Mesendoderm (in vitro differentiated cells): ENCODE measurements around the gene DPYD.

ENCODE experiments used
- DNase-seq: peaks from one replicate; pipeline ENCODE4 v3.0.0; 2013
- H2AK5ac ChIP-seq: 2 replicates; pipeline ENCODE4 v1.6.1; 2013; ENCODE audit warnings: low read length, inconsistent platforms
- H2BK120ac ChIP-seq: 2 replicates; pipeline ENCODE4 v1.6.1; 2013; ENCODE audit warnings: low read depth, mild to moderate bottlenecking, low read length, moderate library complexity, mixed read lengths
- H2BK15ac ChIP-seq: replicated peaks from 2 replicates; pipeline ENCODE4 v1.6.1; 2013; ENCODE audit warnings: low read depth, mild to moderate bottlenecking, moderate library complexity
- H2BK5ac ChIP-seq: 2 replicates; pipeline ENCODE4 v1.6.1; 2013; ENCODE audit warnings: low read length, inconsistent platforms
- H3K18ac ChIP-seq: 2 replicates; pipeline ENCODE4 v1.6.1; 2013; ENCODE audit warnings: mild to moderate bottlenecking, low read length, mixed read lengths
- H3K23ac ChIP-seq: one replicate; pipeline ENCODE4 v1.6.1; 2013; ENCODE audit warnings: low read length
- H3K27ac ChIP-seq: 2 replicates; pipeline ENCODE4 v1.5.1; 2013; ENCODE audit warnings: low read depth, mild to moderate bottlenecking, inconsistent platforms, low read length, moderate library complexity
- H3K27me3 ChIP-seq: 2 replicates; pipeline ENCODE4 v1.6.1; 2013; ENCODE audit warnings: low read length, control low read depth, mild to moderate bottlenecking, inconsistent platforms; ENCODE audit not compliant: insufficient read depth, poor library complexity
- H3K36me3 ChIP-seq: 2 replicates; pipeline ENCODE4 v1.6.1; 2013; ENCODE audit warnings: low read length, inconsistent platforms; ENCODE audit not compliant: control insufficient read depth, insufficient read depth
- H3K4ac ChIP-seq: one replicate; pipeline ENCODE4 v1.6.1; 2013; ENCODE audit warnings: low read depth, mild to moderate bottlenecking, low read length, moderate library complexity
- H3K4me1 ChIP-seq: 2 replicates; pipeline ENCODE4 v1.6.1; 2013; ENCODE audit warnings: low read depth, low read length, inconsistent platforms; ENCODE audit not compliant: control insufficient read depth
- H3K4me2 ChIP-seq: 2 replicates; pipeline ENCODE4 v1.6.1; 2013; ENCODE audit warnings: low read length
- H3K4me3 ChIP-seq: 2 replicates; pipeline ENCODE4 v1.5.1; 2013; ENCODE audit warnings: mild to moderate bottlenecking, low read length
- H3K56ac ChIP-seq: one replicate; pipeline ENCODE4 v1.6.1; 2013; ENCODE audit warnings: low read length
- H3K79me1 ChIP-seq: 2 replicates; pipeline ENCODE4 v1.6.1; 2013; ENCODE audit warnings: low read length, inconsistent platforms
- H3K79me2 ChIP-seq: 2 replicates; pipeline ENCODE4 v1.6.1; 2013; ENCODE audit warnings: mild to moderate bottlenecking, low read length; ENCODE audit not compliant: control insufficient read depth, insufficient read depth
- H3K9ac ChIP-seq: 2 replicates; pipeline ENCODE4 v1.6.1; 2013; ENCODE audit warnings: low read length, inconsistent platforms
- H4K5ac ChIP-seq: one replicate; pipeline ENCODE4 v1.6.1; 2013; ENCODE audit warnings: low read length
- H4K8ac ChIP-seq: one replicate; pipeline ENCODE4 v1.6.1; 2013; ENCODE audit warnings: low read depth, mild to moderate bottlenecking, control low read depth, low read length, moderate library complexity
- WGBS: extraction: QIAGEN DNeasy Blood & Tissue Kit; methylation state at CpG from one replicate; pipeline ENCODE4 v1.1.7; 2013; ENCODE audit warnings: low lambda C conversion rate, missing lambda C conversion rate; ENCODE audit not compliant: insufficient coverage; ENCODE audit errors: extremely low coverage; 5-methylcytosine and 5-hydroxymethylcytosine counted together

DPYD gene

GRCh38 chr1:97412166-97412565 is 508.7 kb downstream of the DPYD start:
- H3K36me3 ChIP-seq = no peaks in the 10 kb centered on the region
- H3K4me1 ChIP-seq = no peaks in the 10 kb centered on the region
- no peak for DNase-seq
- H3K4me3 ChIP-seq = no peak overlapping the region
- no peak overlapping the region for H3K9ac ChIP-seq
- H3K4me2 ChIP-seq = no peak overlapping the region
- H3K79me2 ChIP-seq = no peaks in the 10 kb centered on the region
- no peak overlapping the region for H2BK120ac ChIP-seq
- WGBS = no CpG with 5 or more reads among the region's 4 CpGs
- H3K23ac ChIP-seq = no peak overlapping the region
- no peaks in the 10 kb centered on the region for H3K27me3 ChIP-seq
- no peak overlapping the region for H3K4ac ChIP-seq
- H2AK5ac ChIP-seq = no peak overlapping the region
- no peak overlapping the region for H3K27ac ChIP-seq
- no peak overlapping the region for H2BK5ac ChIP-seq
- H4K5ac ChIP-seq = no peak overlapping the region
- no peak overlapping the region for H4K8ac ChIP-seq
- no peak overlapping the region for H3K56ac ChIP-seq
- H3K79me1 ChIP-seq = no peaks in the 10 kb centered on the region
- H3K18ac ChIP-seq = no peak overlapping the region
- H2BK15ac ChIP-seq = no peak overlapping the region

- no peak overlapping the region for H2AK5ac ChIP-seq
- H4K8ac ChIP-seq = no peak overlapping the region
- H2BK120ac ChIP-seq = no peak overlapping the region
- DNase-seq = no peak
- no peak overlapping the region for H3K4me3 ChIP-seq
- H3K4me1 ChIP-seq = no peaks in the 10 kb centered on the region
- H3K23ac ChIP-seq = no peak overlapping the region
- no peak overlapping the region for H3K4ac ChIP-seq
- no CpG with 5 or more reads among the region's 3 CpGs for WGBS
- no peaks in the 10 kb centered on the region for H3K27me3 ChIP-seq
- no peaks in the 10 kb centered on the region for H3K79me1 ChIP-seq
- H3K36me3 ChIP-seq = no peaks in the 10 kb centered on the region
- H3K9ac ChIP-seq = no peak overlapping the region
- H3K79me2 ChIP-seq = no peaks in the 10 kb centered on the region
- no peak overlapping the region for H3K18ac ChIP-seq
- H4K5ac ChIP-seq = no peak overlapping the region
- H2BK5ac ChIP-seq = no peak overlapping the region
- no peak overlapping the region for H3K4me2 ChIP-seq
- H2BK15ac ChIP-seq = no peak overlapping the region
- H3K56ac ChIP-seq = no peak overlapping the region
- H3K27ac ChIP-seq = no peak overlapping the region
These were observed 524.4 kb downstream of the DPYD start for GRCh38 chr1:97396463-97396862.

GRCh38 chr1:97392701-97393100 is 528.1 kb downstream of the DPYD start:
- Histone ChIP-seq H2BK5ac (no peak overlapping the region), H3K56ac (no peak overlapping the region), H3K79me2 (no peaks in the 10 kb centered on the region), H2BK15ac (no peak overlapping the region), H3K18ac (no peak overlapping the region), H3K27ac (no peak overlapping the region), H3K79me1 (no peaks in the 10 kb centered on the region), H3K4me3 (no peak overlapping the region), H3K27me3 (no peaks in the 10 kb centered on the region), H3K9ac (no peak overlapping the region), H4K5ac (no peak overlapping the region), H3K4me2 (no peak overlapping the region), H3K36me3 (no peaks in the 10 kb centered on the region), H3K4ac (no peak overlapping the region), H2BK120ac (no peak overlapping the region), H3K4me1 (no peaks in the 10 kb centered on the region), H2AK5ac (no peak overlapping the region), H3K23ac (no peak overlapping the region), H4K8ac (no peak overlapping the region)
- no peak for DNase-seq

- DNase-seq = no peak
- no CpG with 5 or more reads among the region's 2 CpGs for WGBS
- Histone ChIP-seq H4K5ac (no peak overlapping the region), H3K4me1 (no peaks in the 10 kb centered on the region), H3K79me1 (no peaks in the 10 kb centered on the region), H3K4ac (no peak overlapping the region), H3K56ac (no peak overlapping the region), H3K23ac (no peak overlapping the region), H3K79me2 (no peaks in the 10 kb centered on the region), H3K4me2 (no peak overlapping the region), H3K36me3 (no peaks in the 10 kb centered on the region), H3K27ac (no peak overlapping the region), H3K9ac (no peak overlapping the region), H3K4me3 (no peak overlapping the region), H2AK5ac (no peak overlapping the region), H4K8ac (no peak overlapping the region), H2BK15ac (no peak overlapping the region), H3K18ac (no peak overlapping the region), H3K27me3 (no peaks in the 10 kb centered on the region), H2BK120ac (no peak overlapping the region), H2BK5ac (no peak overlapping the region)
These were observed 535.1 kb downstream of the DPYD start for GRCh38 chr1:97385536-97386277.

GRCh38 chr1:97384294-97384968 is 536.4 kb downstream of the DPYD start:
- Histone ChIP-seq H3K56ac (no peak overlapping the region), H3K18ac (no peak overlapping the region), H2AK5ac (no peak overlapping the region), H3K79me1 (no peaks in the 10 kb centered on the region), H3K4me1 (no peaks in the 10 kb centered on the region), H3K79me2 (no peaks in the 10 kb centered on the region), H2BK15ac (no peak overlapping the region), H3K9ac (no peak overlapping the region), H2BK5ac (no peak overlapping the region), H3K36me3 (no peaks in the 10 kb centered on the region), H3K4me2 (no peak overlapping the region), H3K27me3 (no peaks in the 10 kb centered on the region), H3K4ac (no peak overlapping the region), H3K4me3 (no peak overlapping the region), H4K8ac (no peak overlapping the region), H4K5ac (no peak overlapping the region), H2BK120ac (no peak overlapping the region), H3K23ac (no peak overlapping the region), H3K27ac (no peak overlapping the region)
- no CpG with 5 or more reads among the region's 5 CpGs for WGBS
- DNase-seq = peak; percentile 9

- no peak overlapping the region for H2BK120ac ChIP-seq
- H4K5ac ChIP-seq = no peak overlapping the region
- no peaks in the 10 kb centered on the region for H3K79me2 ChIP-seq
- H3K23ac ChIP-seq = no peak overlapping the region
- H3K36me3 ChIP-seq = no peaks in the 10 kb centered on the region
- H3K4me3 ChIP-seq = no peak overlapping the region
- no peak overlapping the region for H3K4ac ChIP-seq
- no peak overlapping the region for H3K9ac ChIP-seq
- H3K79me1 ChIP-seq = no peaks in the 10 kb centered on the region
- no peak overlapping the region for H3K56ac ChIP-seq
- no peak overlapping the region for H3K4me2 ChIP-seq
- H3K18ac ChIP-seq = no peak overlapping the region
- DNase-seq = no peak
- H3K4me1 ChIP-seq = no peaks in the 10 kb centered on the region
- H2BK5ac ChIP-seq = no peak overlapping the region
- no peak overlapping the region for H3K27ac ChIP-seq
- no peak overlapping the region for H2AK5ac ChIP-seq
- no peak overlapping the region for H2BK15ac ChIP-seq
- H4K8ac ChIP-seq = no peak overlapping the region
- WGBS = no CpG with 5 or more reads among the region's 4 CpGs
- H3K27me3 ChIP-seq = no peaks in the 10 kb centered on the region
These were observed 537.0 kb downstream of the DPYD start for GRCh38 chr1:97383797-97384196.
